Measurements from ENCODE around the gene PHYKPL.

The PHYKPL gene

DNA sequence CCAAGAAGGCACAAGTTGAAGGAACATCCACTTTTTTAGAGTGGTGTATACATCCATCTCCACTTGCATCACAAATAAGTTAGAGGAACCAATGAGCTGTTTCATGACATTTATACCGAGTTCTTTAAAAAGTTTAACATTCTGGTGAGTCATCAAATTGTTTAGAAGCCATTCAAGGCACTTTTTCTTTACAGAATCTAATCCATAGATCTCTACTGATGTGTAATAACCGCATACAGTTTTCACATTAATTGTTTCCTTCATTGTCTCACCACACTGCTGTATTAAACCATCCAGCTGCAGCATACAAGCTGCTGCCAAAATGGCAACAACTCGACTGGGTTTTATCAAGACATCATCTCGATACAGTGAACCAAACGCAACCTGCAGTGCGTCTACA lies 46.2 kb downstream of the PHYKPL start:
- TF ChIP-seq, protein P1, sequence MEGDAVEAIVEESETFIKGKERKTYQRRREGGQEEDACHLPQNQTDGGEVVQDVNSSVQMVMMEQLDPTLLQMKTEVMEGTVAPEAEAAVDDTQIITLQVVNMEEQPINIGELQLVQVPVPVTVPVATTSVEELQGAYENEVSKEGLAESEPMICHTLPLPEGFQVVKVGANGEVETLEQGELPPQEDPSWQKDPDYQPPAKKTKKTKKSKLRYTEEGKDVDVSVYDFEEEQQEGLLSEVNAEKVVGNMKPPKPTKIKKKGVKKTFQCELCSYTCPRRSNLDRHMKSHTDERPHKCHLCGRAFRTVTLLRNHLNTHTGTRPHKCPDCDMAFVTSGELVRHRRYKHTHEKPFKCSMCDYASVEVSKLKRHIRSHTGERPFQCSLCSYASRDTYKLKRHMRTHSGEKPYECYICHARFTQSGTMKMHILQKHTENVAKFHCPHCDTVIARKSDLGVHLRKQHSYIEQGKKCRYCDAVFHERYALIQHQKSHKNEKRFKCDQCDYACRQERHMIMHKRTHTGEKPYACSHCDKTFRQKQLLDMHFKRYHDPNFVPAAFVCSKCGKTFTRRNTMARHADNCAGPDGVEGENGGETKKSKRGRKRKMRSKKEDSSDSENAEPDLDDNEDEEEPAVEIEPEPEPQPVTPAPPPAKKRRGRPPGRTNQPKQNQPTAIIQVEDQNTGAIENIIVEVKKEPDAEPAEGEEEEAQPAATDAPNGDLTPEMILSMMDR (IDR thresholded peaks at IDR 0.05; ENCODE audit: extremely low read depth, missing control alignments): no peak
- DNase-seq (ENCODE audit: low spot score): no peak

DNA sequence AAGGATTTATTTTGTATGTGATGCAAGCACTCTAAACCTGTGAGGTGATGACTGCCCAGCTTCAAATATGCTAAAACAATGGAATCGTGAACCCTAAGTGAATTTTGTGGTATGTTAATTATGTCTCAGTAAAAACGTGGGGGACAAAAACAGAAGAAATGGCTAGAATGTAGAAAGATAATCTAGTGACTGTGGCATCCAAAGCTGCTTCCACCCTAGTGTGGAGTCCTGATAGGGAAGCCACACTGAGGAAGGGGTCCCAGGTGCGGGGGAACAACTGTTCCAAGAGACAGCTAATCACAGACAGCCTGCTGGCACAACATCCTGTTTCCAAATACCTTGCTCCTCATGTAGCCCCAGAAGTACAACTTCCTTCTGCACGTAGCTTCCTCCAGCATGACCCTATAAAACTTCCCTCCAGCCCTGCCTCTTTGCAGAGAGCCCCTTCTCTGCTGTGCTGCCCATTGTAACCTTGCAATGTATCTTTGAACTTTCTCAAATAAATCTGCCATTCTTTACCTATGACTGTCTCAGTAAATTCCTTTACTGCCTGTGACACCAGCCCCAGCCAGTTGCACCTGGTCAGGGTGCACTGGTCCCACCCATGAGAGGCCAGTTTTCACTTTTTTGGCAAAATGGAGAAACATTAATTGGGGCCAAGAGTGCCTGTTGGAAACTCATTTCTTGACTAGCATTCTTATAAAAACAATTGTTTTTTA lies 50.3 kb downstream of the PHYKPL start:
- no peak for DNase-seq (ENCODE audit: low spot score)
- TF ChIP-seq, protein P1 (IDR thresholded peaks at IDR 0.05; ENCODE audit: extremely low read depth, missing control alignments): no peak

DNA sequence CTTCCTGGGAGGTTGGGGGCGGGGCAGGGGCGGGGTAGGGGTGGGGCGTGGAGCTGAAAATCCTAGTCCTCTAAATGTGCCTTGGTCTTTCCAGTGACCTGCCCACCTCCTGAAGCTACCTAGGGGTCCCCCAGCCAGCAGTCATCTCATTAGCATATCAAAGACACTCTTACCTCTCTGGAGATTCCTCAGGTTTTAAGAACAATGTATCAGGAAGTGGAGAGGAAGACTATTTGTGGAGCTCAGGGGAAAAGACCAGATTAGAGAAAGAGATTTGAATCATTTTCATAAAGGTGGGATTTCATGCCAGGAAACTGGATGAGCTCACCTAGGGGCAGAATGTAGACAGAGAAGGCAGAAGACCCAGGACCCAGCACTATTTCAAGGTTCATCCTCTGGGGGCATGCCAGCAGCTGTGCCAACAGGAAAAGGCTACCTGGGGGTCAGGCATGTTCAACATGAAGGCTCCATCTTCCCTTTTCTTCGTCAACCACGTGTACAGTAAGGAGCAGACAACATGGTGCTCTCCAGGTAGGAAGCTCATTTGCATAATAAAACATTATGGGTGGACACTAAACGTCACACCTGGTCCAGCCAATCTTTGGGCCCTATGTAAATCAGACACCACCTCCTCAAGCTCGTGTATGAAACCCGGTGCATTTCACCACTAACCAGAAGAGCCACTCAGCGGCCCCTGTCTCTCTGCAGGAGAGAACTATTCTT lies 52.3 kb downstream of the PHYKPL start:
- TF ChIP-seq, protein P1 (IDR thresholded peaks at IDR 0.05; ENCODE audit: extremely low read depth, missing control alignments): no peak
- no peak for DNase-seq (ENCODE audit: low spot score)

DNA sequence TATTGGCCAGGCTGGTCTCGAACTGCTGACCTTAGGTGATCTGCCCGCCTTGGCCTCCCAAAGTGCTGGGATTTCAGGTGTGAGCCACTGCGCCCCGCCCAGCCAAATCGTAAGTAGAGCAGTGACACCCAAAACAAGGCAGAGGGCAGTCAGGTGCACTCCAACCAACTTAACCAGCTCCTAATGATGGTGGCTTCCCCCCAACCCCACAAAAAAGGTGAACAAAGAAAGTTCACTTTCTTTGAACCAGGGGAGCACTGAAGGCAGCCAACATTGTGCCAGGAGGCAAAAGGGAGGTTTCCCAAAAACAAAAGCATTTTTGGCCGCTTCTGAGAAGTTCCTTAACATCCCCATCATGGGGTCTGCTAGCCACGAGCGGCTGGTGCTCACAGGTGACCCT lies 55.0 kb downstream of the PHYKPL start:
- DNase-seq (ENCODE audit: low spot score): no peak
- TF ChIP-seq, protein P1 (IDR thresholded peaks at IDR 0.05; ENCODE audit: extremely low read depth, missing control alignments): no peak

DNA sequence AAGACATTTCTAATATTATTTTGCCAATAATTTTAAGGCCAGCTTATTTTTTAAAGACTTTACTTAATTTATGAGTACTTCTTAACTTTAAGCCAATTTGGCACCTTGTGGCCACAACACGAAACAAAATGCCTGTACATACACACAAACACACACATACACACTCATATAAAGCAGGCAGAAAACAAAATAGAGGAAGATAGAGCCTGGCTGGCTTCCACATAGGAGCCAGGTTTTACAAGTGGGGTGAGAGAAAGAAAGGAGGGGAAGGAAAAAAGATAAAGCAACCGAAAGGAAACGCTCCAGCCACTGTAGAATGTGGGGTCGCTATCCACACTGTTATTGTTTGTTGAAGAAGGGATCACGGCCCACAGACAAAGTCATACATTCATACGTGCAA lies 55.8 kb downstream of the PHYKPL start:
- DNase-seq (ENCODE audit: low spot score): no peak
- TF ChIP-seq, protein P1 (IDR thresholded peaks at IDR 0.05; ENCODE audit: extremely low read depth, missing control alignments): no peak

DNA sequence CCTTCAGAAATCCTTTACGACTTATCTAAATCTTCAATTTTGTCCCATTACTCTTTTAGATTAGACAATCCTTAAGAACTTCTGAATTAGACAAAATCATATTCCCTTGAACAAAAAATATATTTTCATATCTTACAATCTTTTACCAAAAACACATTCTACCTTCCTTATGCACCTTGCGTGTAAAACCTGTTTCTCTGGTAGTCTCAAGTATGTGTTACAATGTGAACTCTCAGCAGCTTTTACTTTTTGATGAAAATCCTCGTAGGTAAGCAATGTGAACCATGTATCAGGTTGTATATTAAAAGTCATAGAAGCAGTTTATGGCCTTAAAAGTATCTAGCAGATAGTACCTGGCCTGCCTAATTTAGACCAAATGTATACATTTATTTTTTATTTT lies 58.1 kb downstream of the PHYKPL start:
- no peak for DNase-seq (ENCODE audit: low spot score)

DNA sequence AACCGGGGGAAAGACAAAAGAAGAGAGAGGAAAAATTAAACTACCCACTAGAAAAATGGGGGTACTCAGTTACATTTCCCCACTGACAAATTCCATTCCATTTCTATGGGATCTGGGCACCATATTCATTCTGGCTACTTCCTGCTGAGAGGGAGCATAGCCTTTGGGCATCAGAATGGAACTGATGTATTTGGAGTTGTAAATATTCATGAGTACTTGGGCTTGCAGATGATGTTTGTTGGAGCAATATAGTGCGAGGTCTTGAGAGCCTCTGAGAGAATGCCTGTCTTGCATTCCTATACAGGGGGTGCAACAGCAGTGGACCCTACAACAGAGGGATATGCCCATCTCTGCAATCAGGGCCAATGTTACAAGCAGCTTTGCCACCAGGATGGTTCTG lies 62.1 kb downstream of the PHYKPL start:
- TF ChIP-seq, protein P1 (IDR thresholded peaks at IDR 0.05; ENCODE audit: extremely low read depth, missing control alignments): no peak
- no peak for DNase-seq (ENCODE audit: low spot score)

More for the DNA sequence above, 58.1 kb downstream of the PHYKPL start:
- TF ChIP-seq, protein P1 (IDR thresholded peaks at IDR 0.05; ENCODE audit: extremely low read depth, missing control alignments): no peak
